GM12878 (cell line): ENCODE measurements around the gene CAPN1. TPM values are rescaled to one million over a fixed set of nuclear protein-coding genes. Genes with fewer than 3 reads are reported as not detected.

Experiments
- ATAC-seq: fragments of 200-7000 bp; cut with Tn5 transposase; 3 replicates; pipeline ENCODE4 v1.9.1; 2020; ENCODE audit warnings: mild to moderate bottlenecking, moderate library complexity
- BruUV-seq: library from RNA; stranded (reverse); fragments of 400-500 nt; replicated peaks from 2 replicates; lab custom pipeline; 2021; lab: Mats Ljungman, UMichigan
- CTCF ChIA-PET: fragments of 300-600 bp; sonication (Branson Sonifier 250); formaldehyde crosslinking; extraction: SDS; loops from one replicate; lab custom pipeline; 2021; ENCODE audit warnings: inconsistent platforms; lab: Yijun Ruan, JAX
- POLR2A ChIA-PET: fragments of 350-600 bp; formaldehyde crosslinking; extraction: SDS; loops from one replicate; lab custom pipeline; 2021; ENCODE audit warnings: inconsistent platforms; lab: Charles Lee
- RAD21 ChIA-PET: fragments of 300-600 bp; sonication (Branson Sonifier 250); formaldehyde crosslinking; loops from one replicate; lab custom pipeline; 2023; ENCODE audit warnings: antibody characterized with exemption; ENCODE audit not compliant: unreplicated experiment; lab: Charles Lee
- SMC1A ChIA-PET: fragments of 300-600 bp; sonication (Branson Sonifier 250); formaldehyde crosslinking; loops from one replicate; lab custom pipeline; 2023; ENCODE audit not compliant: unreplicated experiment, uncharacterized antibody; lab: Charles Lee
- DNase-seq: peaks from one replicate; pipeline ENCODE4 v3.0.0-alpha.2; 2011; ENCODE audit warnings: low read depth, low spot score
- FAIRE-seq: peaks from 3 replicates; lab custom pipeline; 2011; peaks lifted over from hg19 to GRCh38; lab: Jason Lieb, UNC
- H2AFZ ChIP-seq: 2 replicates; pipeline ENCODE4 v1.6.0; 2011; ENCODE audit warnings: low read depth, low read length, control low read depth; ENCODE audit not compliant: control insufficient read depth
- H3K27ac ChIP-seq: 2 replicates; pipeline ENCODE4 v1.5.1; 2011; ENCODE audit warnings: control low read depth; ENCODE audit not compliant: control insufficient read depth, insufficient read depth
- H3K27me3 ChIP-seq, 2 experiments: replicated peaks in 1 of 2; 2 replicates each; pipeline versions ENCODE4 v1.6.0 to v1.6.1; 2011; ENCODE audit warnings: low read length in 1 of 2; ENCODE audit not compliant: control insufficient read depth in 2 of 2, insufficient read depth in 2 of 2
- H3K36me3 ChIP-seq, 2 experiments: 2 replicates each; pipeline ENCODE4 v1.5.1; 2011; ENCODE audit warnings: low read length in 1 of 2; ENCODE audit not compliant: control insufficient read depth in 2 of 2, insufficient read depth in 2 of 2
- H3K4me1 ChIP-seq: 2 replicates; pipeline ENCODE4 v1.6.1; 2011; ENCODE audit warnings: mild to moderate bottlenecking, low read length, moderate library complexity, mixed read lengths; ENCODE audit not compliant: control insufficient read depth, insufficient read depth
- H3K4me2 ChIP-seq: 2 replicates; pipeline ENCODE4 v1.6.0; 2011; ENCODE audit warnings: control low read depth; ENCODE audit not compliant: control insufficient read depth, insufficient read depth
- H3K4me3 ChIP-seq: fragments of 200-600 bp; sonication (generic); 2 replicates; pipeline ENCODE4 v1.5.1; 2016
- H3K79me2 ChIP-seq: 2 replicates; pipeline ENCODE4 v1.6.0; 2011; ENCODE audit warnings: low read length; ENCODE audit not compliant: control insufficient read depth, insufficient read depth
- H3K9ac ChIP-seq: 2 replicates; pipeline ENCODE4 v1.8.0; 2011; ENCODE audit warnings: low read length, control low read depth, mixed read lengths; ENCODE audit not compliant: control insufficient read depth, insufficient read depth
- H3K9me3 ChIP-seq: replicated peaks from 3 replicates; pipeline ENCODE4 v1.5.1; 2011; ENCODE audit warnings: mild to moderate bottlenecking, low read length; ENCODE audit not compliant: control insufficient read depth, insufficient read depth
- H4K20me1 ChIP-seq: 2 replicates; pipeline ENCODE4 v1.6.0; 2011; ENCODE audit not compliant: control insufficient read depth, insufficient read depth
- BACH1 ChIP-seq: fragments of 450-650 bp; IDR thresholded peaks from 2 replicates; pipeline ENCODE4 v1.6.1; 2017; ENCODE audit warnings: mild to moderate bottlenecking, borderline replicate concordance
- BHLHE40 ChIP-seq, 2 experiments: fragments of 450-650 bp in 1 of 2; IDR thresholded peaks; 2 replicates each; pipeline ENCODE4 v1.6.1; 2011 to 2017; ENCODE audit warnings: low read depth in 2 of 2, borderline replicate concordance in 1 of 2, improper control_type of control experiment in 1 of 2, low read length in 1 of 2, mild to moderate bottlenecking in 1 of 2
- BRCA1 ChIP-seq: IDR thresholded peaks from 2 replicates; pipeline ENCODE4 v1.6.1; 2011; ENCODE audit warnings: low read depth, low read length, improper control_type of control experiment
- CBFB ChIP-seq: IDR thresholded peaks from 2 replicates; pipeline ENCODE4 v1.6.1; 2016; ENCODE audit warnings: antibody characterized with exemption, low read depth
- LARP7 ChIP-seq: fragments of 450-650 bp; IDR thresholded peaks from 2 replicates; pipeline ENCODE4 v1.6.1; 2017; ENCODE audit warnings: mild to moderate bottlenecking
- MXI1 ChIP-seq: fragments of 150-350 bp; IDR thresholded peaks from 2 replicates; pipeline ENCODE4 v1.6.1; 2011; ENCODE audit warnings: low read depth, mild to moderate bottlenecking, inconsistent platforms, low read length, improper control_type of control experiment
- RUNX3 ChIP-seq: IDR thresholded peaks from 2 replicates; pipeline ENCODE4 v1.6.1; 2012; ENCODE audit warnings: low read length, inconsistent platforms
- SKIL ChIP-seq: fragments of 450-650 bp; IDR thresholded peaks from 2 replicates; pipeline ENCODE4 v1.6.1; 2017; ENCODE audit warnings: mild to moderate bottlenecking, low read depth, inconsistent platforms; ENCODE audit not compliant: poor library complexity, severe bottlenecking
- ZBED1 ChIP-seq: IDR thresholded peaks from 2 replicates; pipeline ENCODE4 v1.6.1; 2016; ENCODE audit warnings: borderline replicate concordance
- ZNF217 ChIP-seq: fragments of 450-650 bp; IDR thresholded peaks from 2 replicates; pipeline ENCODE4 v1.6.1; 2017; ENCODE audit warnings: antibody characterized with exemption, mild to moderate bottlenecking
- ZNF24 ChIP-seq: fragments of 450-650 bp; IDR thresholded peaks from 2 replicates; pipeline ENCODE4 v1.6.1; 2017; ENCODE audit warnings: antibody characterized with exemption, mild to moderate bottlenecking
- WGBS: methylation state at CpG from one replicate; pipeline ENCODE4 v1.1.6; 2016; ENCODE audit warnings: low lambda C conversion rate; ENCODE audit not compliant: insufficient replicate concordance, insufficient coverage; ENCODE audit errors: missing lambda C conversion rate; 5-methylcytosine and 5-hydroxymethylcytosine counted together
- in situ Hi-C: fragments of 300-500 bp; cut with MboI; formaldehyde crosslinking; loops from 9 replicates; pipeline ENCODE4 v1.14.3; 2018; ENCODE audit warnings: mixed read lengths
- intact Hi-C: fragments of 100-400 bp; cut with micrococcal nuclease; formaldehyde crosslinking; loops from one replicate; pipeline ENCODE4 v1.14.2; 2022; ENCODE audit not compliant: unreplicated experiment
- polyA plus RNA-seq, 11 experiments: library from polyadenylated mRNA; depleted of rRNA in 4 of 11; unstranded in 6 of 11; stranded (reverse) in 5 of 11; fragments of >200 nt; fragmentation: Nextera tagmentation in 4 of 11; fragmentation: Illumina TruSeq in 1 of 11; extraction: Ambion mirVana in 4 of 11; extraction: Trizol in 1 of 11; gene quantifications; 1 replicate in 1 of 11; 2 replicates in 10 of 11; pipeline versions ENCODE4 v1.2.1 to v1.2.3, GENCODE V29; 2011 to 2016; ENCODE audit warnings: inconsistent platforms in 2 of 11, missing spikeins in 2 of 11, low read depth in 1 of 11
- total RNA-seq, 4 experiments: library from RNA; depleted of rRNA in 3 of 4; stranded (reverse); fragments of >200 nt in 3 of 4; fragmentation: Illumina TruSeq in 1 of 4; extraction: Trizol in 1 of 4; gene quantifications; 2 replicates each; pipeline versions ENCODE4 v1.2.1 to v1.2.3, GENCODE V29; 2013 to 2021

CAPN1 gene
- total and polyA plus RNA-seq, 10 of the 15 experiments (the other 5 are each of a cell fraction or from before 2014, with no cell fraction given) = 2.2 to 167 (median 77.3) TPM

- RAD21 ChIA-PET = no interaction called here
- H3K36me3 ChIP-seq = no peaks in the 10 kb centered on the region
- H3K27ac ChIP-seq = no peak overlapping the region
- no peak for ATAC-seq
- SMC1A ChIA-PET = interaction anchor here (1.3 kb wide), 1 partner anchor 22 kb away, joined by 7 read pairs; no protein-coding TSS in a partner anchor
- H3K4me1 ChIP-seq = peaks cover 17% of the 10 kb centered on the region
- WGBS = 67% methylated on average over 3 of the region's 3 CpGs
- intact Hi-C loops (no loop called here), in situ Hi-C loops (no loop called here)
- H4K20me1 ChIP-seq = no peaks in the 10 kb centered on the region
- no peak overlapping the region for H2AFZ ChIP-seq
- H3K4me3 ChIP-seq = no peak overlapping the region
- BruUV-seq = no TSS peak
- H3K9me3 ChIP-seq = no peaks in the 10 kb centered on the region
- H3K27me3 ChIP-seq = no peaks in the 10 kb centered on the region
- no peak for DNase-seq
- H3K4me2 ChIP-seq = no peak overlapping the region
- POLR2A ChIA-PET = interaction anchor here (0.7 to 1.4 kb wide), 2 partner anchors 17 to 22 kb away, joined by 3 to 4 read pairs; no protein-coding TSS in a partner anchor
- TF ChIP-seq SKIL = no peak
- no peak for TF ChIP-seq ZNF24
- no peak for TF ChIP-seq BACH1
- TF ChIP-seq LARP7 = no peak
- no peak for TF ChIP-seq ZBED1
- no peak for TF ChIP-seq MXI1
- TF ChIP-seq BRCA1 = no peak
- no peak for TF ChIP-seq CBFB
- TF ChIP-seq RUNX3 = no peak
- TF ChIP-seq BHLHE40 (IDR thresholded peaks at IDR 0.05; ENCODE audit: borderline replicate concordance in 1 of 2, low read depth in 2 of 2, low read length in 1 of 2) = no peak
- no peak for TF ChIP-seq ZNF217
- FAIRE-seq = no peak
- CTCF ChIA-PET = interaction anchor here (1.1 kb wide), 1 partner anchor 9 kb away, joined by 4 read pairs; no protein-coding TSS in a partner anchor
- H3K9ac ChIP-seq = no peak overlapping the region
- no peaks in the 10 kb centered on the region for H3K79me2 ChIP-seq
Measured at GRCh38 chr11:65157336-65157735, 24.4 kb upstream of the CAPN1 start.
